ENCODE measurements around the gene SIK1.
"Not testable (repeated sequence)": the region's sequence is repeated elsewhere in the genome, so short reads cannot be mapped to it uniquely, and the experiment has no call there.

Gene SIK1

DNA sequence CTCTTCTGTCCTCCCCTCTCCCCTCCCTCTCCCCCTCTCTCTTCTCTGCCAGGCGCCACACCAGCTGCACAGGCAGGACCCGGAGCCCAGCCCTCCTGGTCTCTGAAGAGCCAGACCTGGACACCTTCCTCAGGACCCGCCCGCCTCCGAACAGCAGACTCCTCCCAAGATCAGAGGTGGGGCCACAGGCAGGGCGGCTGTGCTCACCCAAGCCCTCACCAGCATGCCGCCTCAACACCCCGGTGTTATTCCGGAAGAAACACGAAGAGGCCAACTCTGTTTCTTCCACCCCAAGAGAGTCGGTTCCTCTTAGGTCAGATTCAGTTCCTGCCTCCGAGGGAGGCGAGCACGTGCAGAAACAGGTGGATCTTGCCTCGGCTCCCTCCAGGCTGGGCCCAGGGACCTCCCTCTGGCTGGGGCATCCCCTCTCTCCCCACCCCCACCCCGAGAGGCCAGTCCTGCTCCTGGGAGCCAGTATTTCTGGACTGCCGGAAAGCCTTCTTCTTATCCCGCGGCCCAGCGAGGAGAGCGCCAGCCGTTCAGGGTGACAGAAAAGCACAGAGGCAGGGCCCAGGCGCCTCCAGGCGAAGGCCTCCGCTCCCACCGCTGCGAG lies 16.4 kb downstream of the SIK1 start:
- not testable (repeated sequence) for H3K4me1 ChIP-seq (ENCODE audit: control insufficient read depth in 5 of 5, insufficient read depth in 5 of 5, low read length in 5 of 5); H3K4me3 ChIP-seq (ENCODE audit: low read depth in 1 of 5, low read length in 5 of 5); H3K9ac ChIP-seq (ENCODE audit: low read length in 5 of 5); H3K27ac ChIP-seq (ENCODE audit: low read depth, low read length); H3K9me3 ChIP-seq (ENCODE audit: control insufficient read depth in 5 of 5, low read length in 5 of 5); H3K27me3 ChIP-seq (ENCODE audit: control insufficient read depth in 5 of 5, insufficient read depth in 4 of 5, low read length in 5 of 5); H3K36me3 ChIP-seq (ENCODE audit: control insufficient read depth in 5 of 5, insufficient read depth in 5 of 5, low read length in 5 of 5)

DNA sequence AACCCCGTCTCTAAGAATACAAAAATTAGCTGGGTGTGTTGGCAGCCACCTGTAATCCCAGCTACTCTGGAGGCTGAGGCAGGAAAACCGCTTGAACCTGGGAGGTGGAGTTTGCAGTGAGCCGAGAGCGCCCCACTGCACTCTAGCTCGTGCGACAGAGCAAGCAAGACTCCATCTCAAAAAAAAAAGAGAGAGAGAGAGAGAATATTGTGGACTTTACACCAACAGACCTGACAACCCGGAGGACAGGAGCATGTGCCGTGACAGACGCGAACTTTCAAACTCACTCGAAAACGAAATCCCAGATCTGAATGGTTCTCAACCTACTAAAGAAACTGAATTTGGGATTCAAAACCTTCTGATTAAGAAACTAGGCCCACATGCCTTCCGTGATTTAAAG lies 19.8 kb downstream of the SIK1 start:
- not testable (repeated sequence) for H3K4me3 ChIP-seq (ENCODE audit: low read depth in 1 of 5, low read length in 5 of 5); H3K36me3 ChIP-seq (ENCODE audit: control insufficient read depth in 5 of 5, insufficient read depth in 5 of 5, low read length in 5 of 5); H3K4me1 ChIP-seq (ENCODE audit: control insufficient read depth in 5 of 5, insufficient read depth in 5 of 5, low read length in 5 of 5); H3K9ac ChIP-seq (ENCODE audit: low read length in 5 of 5); H3K9me3 ChIP-seq (ENCODE audit: control insufficient read depth in 5 of 5, low read length in 5 of 5); H3K27me3 ChIP-seq (ENCODE audit: control insufficient read depth in 5 of 5, insufficient read depth in 4 of 5, low read length in 5 of 5); H3K27ac ChIP-seq (ENCODE audit: low read depth, low read length)

DNA sequence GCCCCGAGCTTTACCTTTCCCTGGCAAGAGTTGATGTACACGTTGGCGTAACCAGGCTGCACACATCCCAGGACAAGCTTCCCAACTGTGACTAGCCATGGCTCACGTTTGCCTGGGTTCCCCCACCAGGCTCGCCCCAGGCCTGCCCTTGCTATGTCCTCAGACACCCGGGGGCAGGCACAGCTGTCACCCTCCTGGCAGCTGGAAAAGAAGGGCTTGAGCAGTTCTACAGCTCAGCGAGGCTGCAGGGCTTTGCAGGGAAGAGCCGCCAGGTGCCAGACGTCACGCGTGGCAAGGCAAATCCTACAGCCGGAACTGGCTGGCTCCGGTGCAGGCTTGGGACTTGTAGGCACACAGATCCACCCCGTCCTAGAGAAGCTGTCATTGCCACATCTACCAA lies 22.5 kb downstream of the SIK1 start:
- H3K9me3 ChIP-seq (ENCODE audit: control insufficient read depth in 5 of 5, low read length in 5 of 5); H3K36me3 ChIP-seq (ENCODE audit: control insufficient read depth in 5 of 5, insufficient read depth in 5 of 5, low read length in 5 of 5); H3K27me3 ChIP-seq (ENCODE audit: control insufficient read depth in 5 of 5, insufficient read depth in 4 of 5, low read length in 5 of 5); H3K4me1 ChIP-seq (ENCODE audit: control insufficient read depth in 5 of 5, insufficient read depth in 5 of 5, low read length in 5 of 5); H3K9ac ChIP-seq (ENCODE audit: low read length in 5 of 5); H3K27ac ChIP-seq (ENCODE audit: low read depth, low read length); H3K4me3 ChIP-seq (ENCODE audit: low read depth in 1 of 5, low read length in 5 of 5): not testable (repeated sequence)

DNA sequence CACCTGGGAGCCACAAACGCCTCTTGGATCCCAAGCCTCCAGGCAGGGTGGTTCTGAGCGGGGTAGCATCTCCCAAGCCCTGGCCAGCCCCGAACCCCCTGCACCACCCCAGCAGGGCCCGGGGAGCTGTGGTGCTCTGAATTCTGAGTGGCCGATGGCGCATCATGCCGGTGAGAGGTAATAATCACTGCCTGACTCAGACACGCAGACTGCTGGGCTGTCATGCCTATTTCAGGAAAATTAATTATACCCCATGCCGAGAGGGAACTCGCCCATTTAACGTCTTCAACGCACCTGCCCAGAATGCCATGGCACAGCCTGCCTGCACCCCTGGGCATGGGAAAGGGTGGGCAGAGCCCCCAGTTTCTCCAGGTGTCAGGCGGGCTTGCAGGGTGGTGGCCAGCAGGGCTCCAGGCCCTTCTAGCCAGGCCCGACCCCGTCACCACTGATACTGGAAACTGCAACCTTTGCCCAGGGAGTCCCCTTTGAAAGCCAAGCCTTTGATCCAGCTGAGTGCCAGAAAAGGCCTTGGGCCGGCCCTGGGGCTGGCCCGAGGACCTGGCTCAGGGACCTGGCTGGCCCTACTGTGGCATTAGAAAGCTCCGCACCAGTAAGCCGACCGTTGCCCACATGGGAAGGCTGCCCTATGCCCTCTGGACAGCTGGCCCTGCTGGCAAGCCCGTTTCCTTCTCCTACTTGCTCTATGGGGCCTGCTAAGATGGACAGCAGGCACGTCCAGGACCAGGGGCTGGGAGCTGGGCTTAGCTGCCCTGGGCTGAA lies 23.1 kb downstream of the SIK1 start:
- H3K4me3 ChIP-seq (ENCODE audit: low read depth in 1 of 5, low read length in 5 of 5); H3K27ac ChIP-seq (ENCODE audit: low read depth, low read length); H3K9me3 ChIP-seq (ENCODE audit: control insufficient read depth in 5 of 5, low read length in 5 of 5); H3K27me3 ChIP-seq (ENCODE audit: control insufficient read depth in 5 of 5, insufficient read depth in 4 of 5, low read length in 5 of 5); H3K4me1 ChIP-seq (ENCODE audit: control insufficient read depth in 5 of 5, insufficient read depth in 5 of 5, low read length in 5 of 5); H3K9ac ChIP-seq (ENCODE audit: low read length in 5 of 5); H3K36me3 ChIP-seq (ENCODE audit: control insufficient read depth in 5 of 5, insufficient read depth in 5 of 5, low read length in 5 of 5): not testable (repeated sequence)

DNA sequence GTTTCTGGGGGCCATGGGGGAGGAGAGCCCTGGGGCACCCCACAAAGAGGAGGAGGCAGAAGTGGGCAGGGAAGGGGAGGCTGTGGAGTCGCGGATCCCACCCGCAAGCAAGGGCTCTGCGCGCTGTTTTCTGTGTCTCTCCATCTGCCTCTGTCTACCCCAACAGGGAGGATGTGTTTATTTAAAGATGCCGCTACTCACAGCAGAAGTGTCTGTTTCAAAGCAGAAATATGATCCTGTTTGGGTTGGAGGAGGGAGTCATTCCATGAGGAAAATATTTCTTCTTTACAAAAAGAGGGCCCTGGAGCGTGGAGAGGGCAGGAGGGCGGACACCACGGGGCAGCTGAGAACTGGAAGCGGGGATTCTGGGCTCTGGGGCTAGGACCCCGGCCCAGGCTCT lies 25.8 kb downstream of the SIK1 start:
- H3K9ac ChIP-seq (ENCODE audit: low read length in 5 of 5); H3K27me3 ChIP-seq (ENCODE audit: control insufficient read depth in 5 of 5, insufficient read depth in 4 of 5, low read length in 5 of 5); H3K9me3 ChIP-seq (ENCODE audit: control insufficient read depth in 5 of 5, low read length in 5 of 5): not testable (repeated sequence)

DNA sequence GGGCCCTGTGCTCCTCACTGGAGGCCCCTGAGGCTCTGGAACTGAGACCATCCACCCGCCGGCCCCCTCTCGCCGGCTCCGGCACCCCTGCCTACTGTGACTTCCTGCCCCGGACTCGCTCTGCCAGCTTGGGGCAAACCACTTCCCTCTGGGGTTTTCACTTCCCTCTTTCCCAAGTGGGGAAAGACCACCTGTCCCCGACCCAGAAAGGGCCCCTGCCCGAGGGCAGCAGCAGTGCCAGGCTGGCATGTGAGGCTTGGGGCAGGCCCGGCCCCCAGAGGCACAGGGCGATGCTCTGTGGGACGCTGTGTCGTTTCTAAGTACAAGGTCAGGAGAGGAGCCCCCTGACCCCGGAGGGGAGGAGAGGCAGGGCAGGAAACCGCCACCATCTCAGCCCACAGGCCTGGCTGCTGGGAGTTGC lies 27.3 kb downstream of the SIK1 start:
- H3K9me3 ChIP-seq (ENCODE audit: control insufficient read depth in 5 of 5, low read length in 5 of 5); H3K36me3 ChIP-seq (ENCODE audit: control insufficient read depth in 5 of 5, insufficient read depth in 5 of 5, low read length in 5 of 5); H3K27me3 ChIP-seq (ENCODE audit: control insufficient read depth in 5 of 5, insufficient read depth in 4 of 5, low read length in 5 of 5); H3K9ac ChIP-seq (ENCODE audit: low read length in 5 of 5); H3K4me1 ChIP-seq (ENCODE audit: control insufficient read depth in 5 of 5, insufficient read depth in 5 of 5, low read length in 5 of 5); H3K27ac ChIP-seq (ENCODE audit: low read depth, low read length); H3K4me3 ChIP-seq (ENCODE audit: low read depth in 1 of 5, low read length in 5 of 5): not testable (repeated sequence)

More for the DNA sequence above, 25.8 kb downstream of the SIK1 start:
- not testable (repeated sequence) for H3K4me1 ChIP-seq (ENCODE audit: control insufficient read depth in 5 of 5, insufficient read depth in 5 of 5, low read length in 5 of 5); H3K36me3 ChIP-seq (ENCODE audit: control insufficient read depth in 5 of 5, insufficient read depth in 5 of 5, low read length in 5 of 5); H3K27ac ChIP-seq (ENCODE audit: low read depth, low read length); H3K4me3 ChIP-seq (ENCODE audit: low read depth in 1 of 5, low read length in 5 of 5)

DNA sequence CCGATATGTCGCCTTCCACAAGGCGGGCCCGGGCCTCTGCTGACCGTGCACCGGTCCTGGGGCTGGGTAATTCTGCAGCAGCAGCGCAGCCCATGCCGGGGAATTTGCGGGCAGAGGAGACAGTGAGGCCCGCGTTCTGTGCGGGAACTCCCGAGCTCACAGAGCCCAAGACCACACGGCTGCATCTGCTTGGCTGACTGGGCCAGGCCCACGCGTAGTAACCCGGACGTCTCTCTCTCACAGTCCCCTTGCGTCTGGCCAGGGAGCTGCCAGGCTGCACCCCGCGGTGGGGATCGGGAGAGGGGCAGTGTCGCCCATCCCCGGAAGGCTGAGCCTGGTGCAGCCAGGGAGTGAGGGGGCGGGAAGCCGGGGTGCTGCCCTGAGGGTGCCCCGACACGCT lies 27.8 kb downstream of the SIK1 start:
- not testable (repeated sequence) for H3K27me3 ChIP-seq (ENCODE audit: control insufficient read depth in 5 of 5, insufficient read depth in 4 of 5, low read length in 5 of 5); H3K4me3 ChIP-seq (ENCODE audit: low read depth in 1 of 5, low read length in 5 of 5); H3K4me1 ChIP-seq (ENCODE audit: control insufficient read depth in 5 of 5, insufficient read depth in 5 of 5, low read length in 5 of 5); H3K9me3 ChIP-seq (ENCODE audit: control insufficient read depth in 5 of 5, low read length in 5 of 5); H3K36me3 ChIP-seq (ENCODE audit: control insufficient read depth in 5 of 5, insufficient read depth in 5 of 5, low read length in 5 of 5); H3K27ac ChIP-seq (ENCODE audit: low read depth, low read length); H3K9ac ChIP-seq (ENCODE audit: low read length in 5 of 5)

DNA sequence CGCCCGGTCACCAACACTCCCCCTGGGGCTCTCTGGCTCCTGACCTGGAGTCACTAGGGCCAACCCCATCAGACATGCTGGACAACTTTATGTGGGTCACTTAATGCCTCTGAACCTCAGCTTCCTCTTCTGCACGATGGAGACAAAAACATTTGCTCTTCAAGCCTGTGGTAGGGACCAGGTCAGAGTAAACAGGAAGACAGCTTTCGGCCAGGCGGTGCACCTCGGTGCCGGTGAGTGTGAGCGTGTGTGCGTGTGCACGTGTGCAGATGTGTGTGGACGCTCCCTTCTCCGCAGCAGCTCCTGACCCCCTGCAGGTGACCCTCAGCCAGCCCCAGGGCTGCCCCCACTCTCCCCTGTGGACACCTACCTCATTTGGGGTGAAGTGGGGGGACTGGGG lies 28.4 kb downstream of the SIK1 start:
- H3K4me1 ChIP-seq (ENCODE audit: control insufficient read depth in 5 of 5, insufficient read depth in 5 of 5, low read length in 5 of 5); H3K9me3 ChIP-seq (ENCODE audit: control insufficient read depth in 5 of 5, low read length in 5 of 5); H3K27me3 ChIP-seq (ENCODE audit: control insufficient read depth in 5 of 5, insufficient read depth in 4 of 5, low read length in 5 of 5); H3K27ac ChIP-seq (ENCODE audit: low read depth, low read length); H3K36me3 ChIP-seq (ENCODE audit: control insufficient read depth in 5 of 5, insufficient read depth in 5 of 5, low read length in 5 of 5); H3K9ac ChIP-seq (ENCODE audit: low read length in 5 of 5); H3K4me3 ChIP-seq (ENCODE audit: low read depth in 1 of 5, low read length in 5 of 5): not testable (repeated sequence)

DNA sequence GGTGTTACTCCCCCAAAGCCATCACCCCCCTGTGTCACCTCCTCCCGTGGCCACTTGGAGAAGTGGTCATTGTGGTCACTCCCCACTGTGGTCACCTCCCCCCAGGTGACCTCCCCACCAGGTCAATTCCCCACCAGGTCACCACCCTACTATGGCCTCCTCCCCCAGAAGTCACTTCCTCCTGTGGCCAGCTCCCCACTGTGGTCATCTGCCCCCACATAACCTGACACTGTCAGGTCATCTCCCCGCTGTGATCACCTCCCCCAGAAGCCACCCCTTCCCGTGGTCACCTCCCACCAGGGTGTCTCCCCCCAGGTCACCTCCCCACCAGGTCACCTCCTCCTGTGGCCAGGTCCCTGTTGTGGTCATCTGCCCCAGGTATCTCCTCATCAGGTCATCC lies 28.9 kb downstream of the SIK1 start:
- H3K27me3 ChIP-seq (ENCODE audit: control insufficient read depth in 5 of 5, insufficient read depth in 4 of 5, low read length in 5 of 5); H3K36me3 ChIP-seq (ENCODE audit: control insufficient read depth in 5 of 5, insufficient read depth in 5 of 5, low read length in 5 of 5); H3K27ac ChIP-seq (ENCODE audit: low read depth, low read length); H3K4me1 ChIP-seq (ENCODE audit: control insufficient read depth in 5 of 5, insufficient read depth in 5 of 5, low read length in 5 of 5); H3K4me3 ChIP-seq (ENCODE audit: low read depth in 1 of 5, low read length in 5 of 5); H3K9me3 ChIP-seq (ENCODE audit: control insufficient read depth in 5 of 5, low read length in 5 of 5); H3K9ac ChIP-seq (ENCODE audit: low read length in 5 of 5): not testable (repeated sequence)

DNA sequence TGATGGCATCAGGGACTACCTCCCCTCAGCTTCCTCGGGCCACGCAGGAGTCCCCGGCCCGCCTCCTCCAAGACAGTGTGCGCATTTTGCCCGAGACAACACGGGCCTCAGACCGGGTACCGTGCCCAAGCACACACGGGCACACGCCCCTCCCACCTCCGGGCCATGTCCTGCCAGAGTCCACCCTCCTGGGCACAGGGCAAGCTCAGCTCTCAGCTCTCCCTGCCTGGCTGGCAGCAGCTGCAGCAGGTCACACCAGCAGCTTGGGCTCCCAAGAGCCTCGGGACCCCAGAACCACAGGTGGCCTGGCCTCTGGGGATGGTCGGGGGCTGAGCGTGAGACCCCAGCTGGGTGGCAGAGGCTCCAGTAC lies 29.5 kb downstream of the SIK1 start:
- not testable (repeated sequence) for H3K36me3 ChIP-seq (ENCODE audit: control insufficient read depth in 5 of 5, insufficient read depth in 5 of 5, low read length in 5 of 5); H3K4me1 ChIP-seq (ENCODE audit: control insufficient read depth in 5 of 5, insufficient read depth in 5 of 5, low read length in 5 of 5); H3K4me3 ChIP-seq (ENCODE audit: low read depth in 1 of 5, low read length in 5 of 5); H3K9me3 ChIP-seq (ENCODE audit: control insufficient read depth in 5 of 5, low read length in 5 of 5); H3K9ac ChIP-seq (ENCODE audit: low read length in 5 of 5); H3K27me3 ChIP-seq (ENCODE audit: control insufficient read depth in 5 of 5, insufficient read depth in 4 of 5, low read length in 5 of 5); H3K27ac ChIP-seq (ENCODE audit: low read depth, low read length)
